Common myeloid progenitor, CD34-positive (primary cell): ENCODE results near the gene LIN37.

ENCODE experiments used
- CTCF ChIA-PET: fragments of 350-600 bp; sonication (Branson Sonifier 250); formaldehyde crosslinking; loops from one replicate; lab custom pipeline; 2021; ENCODE audit warnings: antibody characterized with exemption; lab: Charles Lee
- POLR2A ChIA-PET: fragments of 350-600 bp; sonication (Branson Sonifier 250); formaldehyde crosslinking; loops from one replicate; lab custom pipeline; 2021; ENCODE audit warnings: antibody characterized with exemption; lab: Charles Lee
- DNase-seq, 3 donors: peaks; one replicate each; pipeline versions ENCODE4 v3.0.0 to v3.0.0-alpha.2; 2013
- H3K27ac ChIP-seq, 2 experiments: 1 replicate in 1 of 2; 2 replicates in 1 of 2; pipeline ENCODE4 v1.7.0; 2013; ENCODE audit warnings: inconsistent platforms in 2 of 2, low read length in 2 of 2, mild to moderate bottlenecking in 2 of 2, low read depth in 1 of 2, moderate library complexity in 1 of 2; ENCODE audit not compliant: severe bottlenecking in 2 of 2, insufficient read depth in 1 of 2, poor library complexity in 1 of 2
- H3K27me3 ChIP-seq, 5 experiments: replicated peaks in 2 of 5; 1 replicate in 3 of 5; 2 replicates in 2 of 5; pipeline versions ENCODE4 v1.6.1 to v1.7.0; 2013; ENCODE audit warnings: low read length in 4 of 5, mild to moderate bottlenecking in 2 of 5, moderate library complexity in 2 of 5, inconsistent platforms in 1 of 5; ENCODE audit not compliant: insufficient read depth in 5 of 5, control insufficient read depth in 4 of 5
- H3K36me3 ChIP-seq, 4 experiments: 1 replicate in 2 of 4; 2 replicates in 2 of 4; pipeline versions ENCODE4 v1.6.1 to v1.7.0; 2013; ENCODE audit warnings: low read length in 3 of 4, control low read depth in 1 of 4, mild to moderate bottlenecking in 1 of 4; ENCODE audit not compliant: control insufficient read depth in 4 of 4, insufficient read depth in 4 of 4
- H3K4me1 ChIP-seq, 4 experiments: 1 replicate in 3 of 4; 2 replicates in 1 of 4; pipeline versions ENCODE4 v1.6.1 to v1.7.1; 2013; ENCODE audit warnings: low read length in 3 of 4, mild to moderate bottlenecking in 3 of 4, control low read depth in 1 of 4, inconsistent platforms in 1 of 4, moderate library complexity in 1 of 4; ENCODE audit not compliant: control insufficient read depth in 4 of 4, insufficient read depth in 4 of 4; ENCODE audit errors: control extremely low read depth in 1 of 4
- H3K4me3 ChIP-seq, 7 experiments: 1 replicate in 4 of 7; 2 replicates in 3 of 7; pipeline versions ENCODE4 v1.5.1 to v1.7.0; 2013; ENCODE audit warnings: mild to moderate bottlenecking in 7 of 7, low read length in 6 of 7, moderate library complexity in 6 of 7, inconsistent platforms in 2 of 7, low read depth in 2 of 7, control low read depth in 1 of 7; ENCODE audit not compliant: insufficient read depth in 4 of 7, control insufficient read depth in 1 of 7; ENCODE audit errors: extremely low read depth in 1 of 7
- H3K9me3 ChIP-seq, 5 experiments: 1 replicate in 4 of 5; 2 replicates in 1 of 5; pipeline versions ENCODE4 v1.6.1 to v1.7.1; 2013; ENCODE audit warnings: low read length in 4 of 5, mild to moderate bottlenecking in 2 of 5, inconsistent platforms in 1 of 5, low read depth in 1 of 5, moderate library complexity in 1 of 5; ENCODE audit not compliant: control insufficient read depth in 4 of 5, insufficient read depth in 2 of 5; ENCODE audit errors: control extremely low read depth in 1 of 5
- WGBS: methylation state at CpG from one replicate; pipeline ENCODE4 v1.1.5; 2013; ENCODE audit not compliant: insufficient coverage; 5-methylcytosine and 5-hydroxymethylcytosine counted together

LIN37 gene

DNA sequence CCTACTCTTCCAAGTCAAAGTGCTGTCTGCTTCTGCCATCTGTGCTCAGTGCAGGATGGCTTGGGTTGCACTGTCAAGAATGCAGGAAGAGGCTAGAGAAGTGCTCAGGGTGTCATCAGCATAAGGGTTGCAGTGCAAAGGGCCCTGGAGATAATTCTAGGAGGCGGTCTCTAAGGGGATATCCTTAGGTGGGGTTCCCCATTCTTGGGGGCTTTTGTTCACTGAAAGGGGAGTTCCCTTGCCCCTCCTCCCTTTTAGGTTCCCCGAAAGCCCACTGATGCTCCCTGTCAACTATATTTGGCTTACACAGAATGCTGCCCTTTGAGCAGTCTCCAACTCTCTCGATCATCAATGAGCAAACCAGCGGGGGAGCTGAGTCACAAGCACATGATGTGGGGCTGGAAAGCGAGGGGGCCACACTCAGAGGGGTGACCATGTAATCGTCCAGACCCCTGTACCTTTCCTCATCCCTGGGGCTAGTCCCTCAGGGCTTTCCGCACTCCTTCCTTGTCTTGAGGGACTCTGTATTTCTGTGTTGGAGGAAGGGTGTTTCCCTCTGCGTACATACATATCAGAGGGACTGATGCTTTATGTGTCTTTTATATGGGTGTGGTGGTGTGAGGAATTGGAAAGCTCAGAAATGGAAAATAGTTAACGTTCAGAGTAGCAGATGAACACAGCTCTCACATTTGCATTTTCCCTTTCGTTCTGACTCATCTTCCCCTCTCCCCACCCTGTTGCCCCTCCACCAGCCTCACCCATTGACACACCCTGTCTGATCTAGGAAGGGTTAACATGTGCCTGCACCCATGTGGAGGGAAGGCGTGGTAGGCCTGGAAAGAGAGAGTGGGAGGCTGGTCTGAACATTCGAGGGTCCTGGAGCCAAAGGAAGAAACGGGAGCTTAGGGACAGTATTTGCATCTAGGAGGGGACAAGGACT is 37.3 kb upstream of the LIN37 start:
- H3K4me3 ChIP-seq: no peak overlapping the region
- no peaks in the 10 kb centered on the region for H3K27me3 ChIP-seq
- peaks cover 0 to 19% (median 12%) of the 10 kb centered on the region in 4 experiments for H3K4me1 ChIP-seq
- CTCF ChIA-PET: interaction anchor here (0.6 to 5.4 kb wide), 5 partner anchors 8 to 108 kb away, joined by 3 to 43 read pairs (median 4); no protein-coding TSS in a partner anchor
- POLR2A ChIA-PET: no interaction called here
- no peak for DNase-seq
- no peaks in the 10 kb centered on the region for H3K36me3 ChIP-seq
- 75% methylated on average over 6 of the region's 13 CpGs for WGBS
- no peaks in the 10 kb centered on the region for H3K9me3 ChIP-seq
- no peak overlapping the region for H3K27ac ChIP-seq

- Histone ChIP-seq H3K4me1 (peaks cover 0 to 31% (median 21%) of the 10 kb centered on the region in 4 experiments), H3K4me3 (no peak overlapping the region), H3K36me3 (no peaks in the 10 kb centered on the region), H3K27ac (no peak overlapping the region), H3K9me3 (no peaks in the 10 kb centered on the region), H3K27me3 (no peaks in the 10 kb centered on the region)
- ChIA-PET CTCF (interaction anchor here (1.6 to 5.4 kb wide), 3 partner anchors 10 to 26 kb away, joined by 4 to 43 read pairs (median 10); no protein-coding TSS in a partner anchor), POLR2A (no interaction called here)
- 97% methylated on average over 6 of the region's 11 CpGs for WGBS
- no peak for DNase-seq
These were observed 35.5 kb upstream of the LIN37 start for GRCh38 chr19:35712567-35713505.

- Histone ChIP-seq H3K4me3 (no peak overlapping the region), H3K36me3 (no peaks in the 10 kb centered on the region), H3K4me1 (peaks cover 0 to 32% (median 23%) of the 10 kb centered on the region in 4 experiments), H3K27me3 (no peaks in the 10 kb centered on the region), H3K9me3 (no peaks in the 10 kb centered on the region), H3K27ac (no peak overlapping the region)
- DNase-seq: no peak
- CTCF ChIA-PET: interaction anchor here (1.1 to 5.4 kb wide), 4 partner anchors 11 to 27 kb away, joined by 3 to 43 read pairs (median 7); no protein-coding TSS in a partner anchor
- WGBS: 85% methylated on average over 1 of the region's 2 CpGs
- POLR2A ChIA-PET: no interaction called here
These were observed 34.9 kb upstream of the LIN37 start for GRCh38 chr19:35713506-35713850.

DNA sequence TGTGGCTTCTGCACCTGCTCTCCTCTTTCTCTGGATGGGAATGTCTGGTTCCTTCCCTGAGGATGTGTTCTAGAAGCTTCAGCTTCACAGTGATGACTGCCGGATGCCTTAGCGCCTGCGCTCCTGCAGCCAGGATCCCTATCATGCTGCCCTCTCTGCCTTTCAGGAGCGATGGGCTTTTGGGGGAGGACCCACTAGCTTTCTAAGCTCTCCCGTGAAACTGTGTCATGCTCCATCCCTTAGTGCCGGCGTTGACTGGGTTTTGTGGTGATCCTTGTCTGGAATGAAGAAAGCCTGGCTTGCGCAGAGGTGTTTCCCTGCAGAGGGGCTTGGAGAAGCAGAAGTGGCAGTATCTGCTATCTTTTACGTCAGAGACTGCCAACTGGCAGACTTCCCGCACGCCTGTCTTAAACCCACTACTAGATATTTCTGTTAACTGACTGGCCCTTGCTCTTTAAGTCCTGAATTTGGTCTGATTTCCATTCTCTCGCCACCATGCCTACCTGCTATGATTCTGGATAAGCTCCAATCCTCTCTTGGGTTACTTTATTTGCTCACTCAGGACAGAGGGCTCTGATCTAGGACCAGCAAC is 34.4 kb upstream of the LIN37 start:
- Histone ChIP-seq H3K9me3 (no peaks in the 10 kb centered on the region), H3K27ac (no peak overlapping the region), H3K4me1 (peaks cover 0 to 37% (median 28%) of the 10 kb centered on the region in 4 experiments), H3K27me3 (no peaks in the 10 kb centered on the region), H3K36me3 (no peaks in the 10 kb centered on the region), H3K4me3 (no peak overlapping the region)
- DNase-seq: peak; percentile 47 to 51 (median 51)
- ChIA-PET CTCF (interaction anchor here (0.5 to 5.4 kb wide), 6 partner anchors 11 to 699 kb away, joined by 3 to 43 read pairs (median 4); partner anchors contain the start of genes PSENEN and U2AF1L4), POLR2A (no interaction called here)
- WGBS: 81% methylated on average over 8 of the region's 12 CpGs

DNA sequence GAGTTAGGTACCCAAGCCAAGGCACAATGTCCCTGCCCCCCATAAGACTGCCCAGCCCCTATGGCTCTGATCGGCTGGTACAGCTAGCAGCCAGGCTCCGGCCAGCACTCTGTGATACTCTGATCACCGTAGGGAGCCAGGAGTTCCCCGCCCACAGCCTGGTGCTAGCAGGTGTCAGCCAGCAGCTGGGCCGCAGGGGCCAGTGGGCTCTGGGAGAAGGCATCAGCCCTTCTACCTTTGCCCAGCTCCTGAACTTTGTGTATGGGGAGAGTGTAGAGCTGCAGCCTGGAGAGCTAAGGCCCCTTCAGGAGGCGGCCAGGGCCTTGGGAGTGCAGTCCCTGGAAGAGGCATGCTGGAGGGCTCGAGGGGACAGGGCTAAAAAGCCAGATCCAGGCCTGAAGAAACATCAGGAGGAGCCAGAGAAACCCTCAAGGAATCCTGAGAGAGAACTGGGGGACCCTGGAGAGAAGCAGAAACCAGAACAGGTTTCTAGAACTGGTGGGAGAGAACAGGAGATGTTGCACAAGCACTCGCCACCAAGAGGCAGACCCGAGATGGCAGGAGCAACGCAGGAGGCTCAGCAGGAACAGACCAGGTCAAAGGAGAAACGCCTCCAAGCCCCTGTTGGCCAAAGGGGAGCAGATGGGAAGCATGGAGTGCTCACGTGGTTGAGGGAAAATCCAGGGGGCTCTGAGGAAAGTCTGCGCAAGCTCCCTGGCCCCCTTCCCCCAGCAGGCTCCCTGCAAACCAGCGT is 33.6 kb upstream of the LIN37 start:
- DNase-seq: no peak
- Histone ChIP-seq H3K27me3 (no peaks in the 10 kb centered on the region), H3K27ac (no peak overlapping the region), H3K36me3 (peaks cover 0 to 5% (median under 1%) of the 10 kb centered on the region in 4 experiments), H3K9me3 (no peaks in the 10 kb centered on the region), H3K4me3 (no peak overlapping the region), H3K4me1 (peaks cover 0 to 45% (median 32%) of the 10 kb centered on the region in 4 experiments)
- CTCF ChIA-PET: interaction anchor here (1.0 to 5.4 kb wide), 4 partner anchors 12 to 30 kb away, joined by 3 to 43 read pairs (median 4); partner anchors contain the start of genes PSENEN and U2AF1L4
- 90% methylated on average over 13 of the region's 14 CpGs for WGBS
- POLR2A ChIA-PET: no interaction called here

DNA sequence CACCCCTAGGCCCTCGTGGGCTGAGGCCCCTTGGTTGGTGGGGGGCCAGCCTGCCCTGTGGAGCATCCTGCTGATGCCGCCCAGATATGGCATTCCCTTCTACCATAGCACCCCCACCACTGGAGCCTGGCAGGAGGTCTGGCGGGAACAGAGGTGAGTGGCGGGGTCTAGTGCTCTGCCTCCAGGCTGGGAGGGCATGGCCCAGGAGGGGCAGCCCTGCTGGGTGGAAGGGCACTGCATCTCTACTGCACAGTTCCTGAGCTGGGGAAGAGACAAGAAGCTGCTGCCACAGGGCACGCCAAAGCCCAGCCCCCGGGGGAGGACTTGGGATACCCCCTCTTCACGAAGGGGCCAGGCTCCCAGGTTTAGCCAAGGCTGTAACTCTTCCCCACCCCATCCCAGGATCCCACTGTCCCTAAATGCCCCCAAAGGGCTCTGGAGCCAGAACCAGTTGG is 33.0 kb upstream of the LIN37 start:
- ChIA-PET POLR2A (no interaction called here), CTCF (interaction anchor here (1.0 to 5.4 kb wide), 5 partner anchors 12 to 167 kb away, joined by 3 to 43 read pairs (median 6); partner anchors contain the start of genes PSENEN and U2AF1L4)
- WGBS: 78% methylated on average over 3 of the region's 7 CpGs
- H3K36me3 ChIP-seq: peaks cover 0 to 11% (median 3%) of the 10 kb centered on the region in 4 experiments
- no peaks in the 10 kb centered on the region for H3K9me3 ChIP-seq
- H3K27ac ChIP-seq: no peak overlapping the region
- no peaks in the 10 kb centered on the region for H3K27me3 ChIP-seq
- peak overlapping the region in 5 of 7 experiments; percentile 79 to 92 (median 82) for H3K4me3 ChIP-seq
- H3K4me1 ChIP-seq: peaks cover 0 to 45% (median 32%) of the 10 kb centered on the region in 4 experiments
- DNase-seq: no peak
